Activated CD4-positive, alpha-beta T cell treated with anti-CD3 and anti-CD28 coated beads for 48 hours (primary cell): ENCODE data around the gene BGN.

Experiments used
- DNase-seq: peaks from one replicate; pipeline ENCODE4 v3.0.0-alpha.2; 2020

BGN gene

GRCh38 chrX:153462291-153462690 is 32.5 kb upstream of the BGN start:
- no peak for DNase-seq

DNA sequence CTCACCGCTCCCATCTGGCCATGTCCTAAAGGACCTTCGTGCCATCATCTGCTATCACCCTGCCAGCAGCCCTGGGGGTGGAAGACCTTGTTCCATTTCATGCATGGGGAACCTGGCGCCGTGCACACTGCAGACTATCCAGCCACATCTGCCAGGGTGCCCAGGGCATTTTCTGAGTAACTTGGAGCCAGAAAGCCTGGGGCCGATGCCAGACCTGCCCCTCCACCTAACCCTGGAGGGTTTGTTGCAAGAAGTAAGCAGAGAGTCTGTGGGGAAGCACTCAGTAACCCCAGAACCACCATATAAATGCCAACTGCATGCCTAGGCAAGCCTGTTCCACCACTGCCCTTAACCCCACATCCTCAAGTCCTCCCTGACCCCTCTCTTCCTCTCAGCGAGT is 31.7 kb upstream of the BGN start:
- DNase-seq, result no peak

- DNase-seq, result no peak
Measured at GRCh38 chrX:153463556-153463955, 31.2 kb upstream of the BGN start.

DNA sequence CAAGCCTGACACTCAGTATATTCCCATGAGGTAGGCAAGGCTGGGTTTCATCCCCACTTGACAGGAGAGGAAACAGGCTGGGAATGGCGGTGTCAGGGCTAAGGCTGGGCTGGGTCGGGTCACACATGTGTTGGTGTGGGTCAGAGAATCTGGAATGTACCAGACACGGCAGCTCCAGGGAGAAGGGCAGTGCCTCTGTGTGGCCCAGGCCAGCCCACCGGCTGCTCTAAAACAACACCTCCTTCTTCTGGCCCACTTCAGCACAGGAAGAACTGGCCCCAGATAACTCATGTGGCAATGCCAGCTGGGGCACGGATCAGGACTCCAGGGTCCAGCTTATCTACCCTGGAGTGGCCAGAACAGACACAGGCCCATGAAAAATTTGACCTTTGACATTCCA is 30.7 kb upstream of the BGN start:
- no peak for DNase-seq

- no peak for DNase-seq
Measured at GRCh38 chrX:153465691-153466380, 28.9 kb upstream of the BGN start.

DNA sequence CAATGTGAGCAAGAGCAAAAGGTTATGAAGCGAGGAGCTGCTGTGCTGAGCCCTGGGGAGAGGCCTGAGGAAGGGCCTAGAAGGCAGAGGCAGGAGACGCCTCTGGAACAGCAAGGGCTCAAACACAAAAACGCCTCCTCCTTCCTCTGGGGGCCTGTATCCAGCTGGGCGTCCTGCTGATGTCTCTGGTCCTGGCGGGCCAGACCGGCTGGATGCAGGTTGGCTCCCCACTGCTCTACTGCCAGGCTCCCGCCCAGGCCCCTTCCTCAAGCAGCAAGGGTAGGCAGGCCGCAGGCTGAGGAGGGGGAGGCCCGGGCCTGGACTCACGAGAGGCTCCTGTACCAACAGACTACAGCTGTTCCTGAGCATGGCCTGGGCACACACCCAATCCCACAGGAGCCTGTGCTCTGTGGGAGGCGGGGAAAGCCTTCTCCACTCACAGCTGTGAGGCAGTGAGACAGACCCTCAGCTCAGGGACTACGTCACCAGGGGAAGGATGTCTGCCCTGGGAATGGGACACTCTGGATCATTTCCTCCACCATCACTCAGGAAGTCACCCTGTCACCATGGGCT is 26.7 kb upstream of the BGN start:
- DNase-seq, result no peak

- peak; percentile 50 for DNase-seq
Measured at GRCh38 chrX:153469811-153470410, 24.9 kb upstream of the BGN start.

DNA sequence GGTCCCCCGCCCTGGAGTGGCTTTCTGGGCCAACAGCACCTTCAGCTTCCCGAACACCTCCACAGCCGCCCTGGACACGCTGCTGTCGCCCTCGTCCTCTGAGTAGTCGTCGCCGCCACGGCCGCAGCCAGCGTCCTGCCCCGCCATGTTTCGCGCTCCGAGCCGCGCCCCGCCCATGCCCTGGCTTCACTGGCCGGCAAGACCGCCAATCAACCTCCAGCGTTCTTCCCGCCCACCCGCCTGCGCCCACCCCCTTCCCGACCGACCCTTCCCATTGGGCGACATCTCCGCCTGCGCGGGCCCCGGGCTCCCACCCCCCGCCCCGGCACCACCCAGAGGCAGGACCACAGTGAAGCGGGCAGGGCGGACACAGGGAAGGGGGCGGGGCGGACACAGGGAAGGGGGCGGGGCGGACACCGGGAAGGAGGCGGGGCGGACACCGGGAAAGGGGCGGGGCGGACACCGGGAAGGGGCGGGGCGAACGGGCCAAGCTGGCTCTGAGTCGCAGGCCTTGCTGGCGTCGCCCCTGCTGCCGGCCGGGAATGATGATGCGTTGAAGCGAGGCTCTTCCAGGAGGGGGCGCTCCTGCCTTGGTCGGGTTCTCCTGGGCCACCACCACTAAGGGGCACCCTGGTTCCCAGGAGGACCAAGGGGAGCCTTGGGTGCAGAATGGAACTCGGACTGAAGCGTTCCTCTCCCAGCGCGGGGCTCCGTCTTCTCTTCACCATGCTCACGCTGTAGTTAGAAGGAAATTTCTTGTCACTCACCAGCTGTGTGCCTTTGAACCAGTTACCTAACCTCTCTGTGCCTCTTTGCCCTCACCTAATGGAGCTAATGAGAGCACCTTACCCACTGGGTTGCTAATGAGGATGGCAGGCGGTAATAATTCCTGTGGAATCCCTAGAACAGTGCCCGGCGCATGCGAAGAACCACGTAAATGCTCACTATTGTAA is 24.1 kb upstream of the BGN start, which contains the start of gene HAUS7:
HAUS7 (minus strand) TSS at position 166 of the 953 bp plus-strand sequence; CDS start at position 147, 19 bp downstream.
- DNase-seq, result peak; percentile 88

DNA sequence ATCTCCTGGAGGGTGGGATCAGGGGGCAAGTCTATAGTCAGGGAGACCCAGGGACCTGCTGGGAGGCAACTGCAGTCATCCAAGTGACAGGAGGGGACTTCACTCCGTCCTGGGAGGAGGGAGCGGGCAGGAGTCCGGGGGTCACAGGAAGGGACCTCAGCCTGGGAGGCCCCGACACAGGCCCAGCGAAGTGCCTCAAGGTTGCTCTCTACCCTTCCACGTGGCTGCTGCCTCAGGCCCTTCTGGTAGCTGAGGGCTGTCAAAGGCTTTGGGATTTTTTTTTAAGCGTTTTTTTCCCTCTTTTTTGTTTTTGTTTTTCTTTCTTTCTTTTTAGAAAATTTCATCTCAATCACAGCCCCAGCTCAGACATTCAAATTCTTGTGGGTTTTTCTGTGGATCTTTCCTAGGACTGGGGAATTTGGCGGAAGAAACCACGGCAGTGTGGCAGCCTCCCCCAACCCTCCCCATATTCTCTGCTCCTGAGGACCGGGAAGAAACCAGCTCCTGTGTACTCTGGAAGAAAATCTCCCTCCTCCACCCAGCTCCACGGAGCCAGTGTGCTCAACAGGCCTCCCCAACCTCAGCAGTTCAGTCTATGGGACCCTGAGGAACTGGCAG is 23.0 kb upstream of the BGN start:
- no peak for DNase-seq

GRCh38 chrX:153473126-153473525 is 21.7 kb upstream of the BGN start:
- DNase-seq, result no peak

DNA sequence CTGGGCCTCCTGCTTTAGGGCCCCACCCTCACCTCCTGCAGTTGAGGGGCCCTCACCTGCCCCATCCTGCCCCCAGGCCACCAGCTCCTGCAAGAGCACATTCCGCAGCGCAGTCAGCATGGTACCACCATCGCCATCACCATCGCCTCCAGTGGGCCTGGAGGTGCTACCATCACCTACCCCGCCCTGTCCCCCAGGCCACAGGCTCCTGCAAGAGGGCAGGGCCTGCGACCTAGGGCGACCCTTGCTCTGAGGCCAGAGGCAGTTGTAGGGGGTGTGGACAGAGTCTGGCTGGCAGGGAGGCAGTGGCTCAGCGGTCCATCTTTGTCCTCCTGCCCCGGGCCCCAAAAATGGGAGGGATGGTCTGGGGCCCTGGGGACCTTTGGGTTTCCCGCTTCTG is 20.5 kb upstream of the BGN start:
- DNase-seq, result no peak

DNA sequence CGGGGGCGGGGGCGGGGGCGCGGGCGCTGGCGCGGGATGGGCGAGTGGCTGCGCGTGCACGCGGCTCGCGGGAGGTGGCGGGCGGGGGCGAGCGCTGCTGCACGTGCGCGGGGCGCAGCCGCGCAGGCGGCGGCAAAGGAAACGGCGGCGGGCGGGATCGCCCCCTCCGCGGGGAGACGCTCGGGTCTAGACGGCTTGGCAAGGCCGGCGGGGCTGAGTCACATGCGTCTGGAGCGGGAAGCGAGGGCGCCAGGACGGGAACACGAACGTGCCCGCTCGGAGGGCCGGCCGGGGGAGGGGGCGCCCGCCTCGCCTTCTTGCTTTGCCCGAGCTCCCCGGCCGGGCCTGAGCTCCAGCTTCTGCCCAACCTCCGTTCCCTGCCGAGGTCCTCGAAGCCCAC is 20.1 kb upstream of the BGN start:
- peak; percentile 48 for DNase-seq

- no peak for DNase-seq
Measured at GRCh38 chrX:153475271-153475670, 19.5 kb upstream of the BGN start.

- DNase-seq, result no peak
Measured at GRCh38 chrX:153475751-153476281, 19.0 kb upstream of the BGN start.

DNA sequence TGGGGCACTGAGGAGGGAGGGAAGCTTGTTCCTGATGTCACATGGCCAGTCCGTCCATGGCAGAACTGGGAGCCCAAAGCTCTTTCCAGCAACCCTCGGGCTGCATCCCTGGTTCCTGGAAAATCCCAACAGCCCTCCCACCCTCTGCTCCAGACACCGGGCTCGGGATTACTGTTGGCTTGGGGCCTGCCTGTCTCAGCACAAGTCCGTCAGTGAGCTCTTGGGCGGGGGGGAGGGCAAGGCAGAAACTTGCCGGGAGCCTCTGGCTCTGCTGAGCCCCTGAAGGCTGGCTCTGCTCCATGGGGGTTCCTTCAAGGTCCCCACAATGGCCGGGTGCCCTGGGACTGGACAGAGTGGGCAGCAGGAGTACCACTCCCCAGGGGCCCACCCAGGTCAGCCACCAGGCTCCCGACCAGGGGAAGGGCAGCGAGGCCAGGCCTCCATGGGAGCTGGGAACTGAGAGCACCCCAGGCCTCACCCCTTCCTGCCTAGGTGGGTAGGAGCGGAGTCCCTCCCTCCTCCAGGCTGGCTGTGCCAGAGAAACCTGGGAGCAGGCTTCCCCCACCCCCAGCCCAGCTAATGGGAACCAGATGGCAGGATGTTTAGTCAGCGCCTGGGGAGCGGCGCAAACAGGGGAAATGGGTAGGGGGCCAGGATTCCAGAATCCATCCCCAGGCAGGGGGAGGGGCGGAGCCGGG is 18.0 kb upstream of the BGN start:
- no peak for DNase-seq

GRCh38 chrX:153477364-153477857 is 17.4 kb upstream of the BGN start:
- DNase-seq, result no peak

- no peak for DNase-seq
Measured at GRCh38 chrX:153477901-153478300, 16.9 kb upstream of the BGN start.

DNA sequence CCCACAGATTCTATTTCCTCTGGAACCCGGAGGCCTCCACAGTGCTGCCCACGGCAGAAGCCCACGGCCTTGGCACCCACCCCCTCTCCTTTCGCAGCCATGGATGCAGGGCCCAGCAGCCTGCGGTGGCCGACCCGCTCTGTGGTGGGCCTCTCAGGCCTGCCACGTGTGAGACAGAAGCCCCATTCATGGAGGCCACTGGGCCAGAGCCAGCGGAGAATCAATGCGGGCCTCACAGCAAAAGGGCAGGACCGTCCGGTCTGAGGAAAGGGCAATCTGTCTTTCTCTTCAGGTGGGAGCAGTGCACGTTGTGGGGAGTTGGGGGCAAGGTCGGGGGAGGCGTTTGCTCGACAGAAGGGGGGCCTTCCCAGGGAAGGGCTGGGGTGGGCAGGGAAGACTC is 16.0 kb upstream of the BGN start:
- DNase-seq, result no peak

- no peak for DNase-seq
Measured at GRCh38 chrX:153481043-153481442, 13.7 kb upstream of the BGN start.

DNA sequence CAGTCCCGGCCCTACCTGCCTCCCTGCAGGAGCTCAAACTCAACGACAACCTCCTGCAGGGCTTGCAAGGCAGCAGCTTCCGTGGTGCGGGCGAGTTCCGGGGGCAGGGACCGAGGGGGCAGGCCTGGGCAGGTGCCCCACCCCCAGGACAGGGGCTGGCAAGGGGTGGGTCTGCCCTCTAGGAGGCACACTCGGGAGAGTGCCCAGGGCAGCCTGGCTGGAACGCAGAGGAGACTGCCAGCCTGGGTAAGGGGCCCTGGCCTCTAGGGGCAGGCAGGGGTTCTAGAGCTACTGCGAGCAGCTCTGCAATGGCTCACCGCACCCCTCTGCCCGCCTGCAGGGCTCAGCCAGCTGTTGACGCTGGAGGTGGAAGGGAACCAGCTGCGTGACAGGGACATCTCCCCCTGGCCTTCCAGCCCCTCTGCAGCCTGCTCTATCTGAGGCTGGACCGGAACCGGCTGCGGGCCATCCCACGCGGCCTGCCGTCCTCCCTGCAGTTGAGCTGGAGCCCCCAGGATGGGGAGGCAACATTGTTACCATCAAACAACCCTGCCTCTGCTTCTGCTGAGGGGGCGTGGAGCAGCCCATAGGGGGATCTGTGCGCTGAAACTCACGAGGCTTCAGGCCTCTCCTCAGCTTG is 12.3 kb upstream of the BGN start:
- DNase-seq, result no peak

- DNase-seq, result no peak
Measured at GRCh38 chrX:153485396-153486080, 9.2 kb upstream of the BGN start.
